ENCODE data around the gene MAPK1.

- no peak for TF ChIP-seq POLR2AphosphoS5 (IDR thresholded peaks at IDR 0.05; ENCODE audit: borderline replicate concordance, low read depth, low read length)
- no peak for TF ChIP-seq EZH2 (IDR thresholded peaks at IDR 0.05)
Measured at GRCh38 chr22:21711851-21712250, 155.6 kb downstream of the MAPK1 start.

Measured in SK-N-MC (cell line).